NCI-H1417 (cell line): ENCODE results near the gene ADCK2.
"Not testable (repeated sequence)": the region's sequence is repeated elsewhere in the genome, so short reads cannot be mapped to it uniquely, and the experiment has no call there.

ENCODE experiments used
- DNase-seq, 3 experiments: peaks; one replicate each; lab custom pipeline; 2025; lab: John Stamatoyannopoulos, UW

ADCK2 gene

GRCh38 chr7:140645166-140645900 lies 27.4 kb upstream of the ADCK2 start:
- DNase-seq: no peak

GRCh38 chr7:140646931-140647647 lies 25.7 kb upstream of the ADCK2 start:
- DNase-seq: peak; percentile 37 to 81 (median 51)

DNA sequence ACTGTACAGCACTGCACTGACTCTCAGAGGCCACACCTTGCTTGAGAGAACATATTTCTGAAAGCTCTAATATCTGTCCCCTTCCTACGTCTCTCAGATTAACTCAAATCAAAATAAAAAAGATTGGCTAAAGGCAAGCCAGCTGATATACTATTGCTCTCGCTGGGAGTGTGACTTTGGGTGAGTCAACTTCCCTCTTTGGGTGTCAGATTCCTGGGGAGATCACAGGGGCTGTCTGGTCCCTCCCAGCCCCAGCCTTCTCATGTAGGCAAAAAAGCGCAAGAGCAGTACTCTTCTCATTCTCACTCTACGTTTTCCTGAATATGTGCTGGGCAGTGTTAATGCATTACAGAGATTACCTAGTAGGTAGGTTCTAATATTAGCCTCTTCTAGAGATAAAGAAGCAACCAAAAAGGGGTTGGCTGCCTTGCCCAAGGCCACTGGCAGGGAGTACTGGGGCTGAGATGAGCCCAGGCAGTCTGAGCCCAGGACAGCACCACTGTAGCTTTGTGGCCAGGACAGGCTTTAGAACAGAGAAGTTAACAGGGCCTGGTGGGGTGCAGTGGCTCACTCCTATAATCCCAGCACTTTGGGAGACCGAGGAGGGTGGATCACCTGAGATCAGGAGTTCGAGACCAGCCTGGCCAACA lies 23.1 kb upstream of the ADCK2 start:
- DNase-seq: no peak

DNA sequence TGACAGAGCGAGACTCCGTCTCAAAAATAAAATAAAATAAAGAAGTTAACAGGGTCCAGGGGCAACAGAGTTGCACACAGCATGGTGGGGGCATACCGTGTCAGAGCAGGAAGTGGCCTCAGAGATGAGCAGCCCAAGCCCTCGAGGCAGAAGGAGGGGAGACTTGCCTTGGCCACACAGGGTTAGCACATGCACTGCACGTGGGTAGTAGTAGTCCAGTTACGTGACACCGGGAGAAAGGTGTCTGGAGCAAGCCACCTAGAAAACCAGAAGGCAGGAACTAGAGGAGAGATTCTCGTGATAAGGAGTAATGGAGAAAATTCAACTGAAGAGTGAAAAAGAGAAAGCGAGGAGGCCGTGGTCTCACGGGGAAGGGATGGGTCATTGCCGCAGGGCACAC lies 22.4 kb upstream of the ADCK2 start:
- no peak for DNase-seq

- peak; percentile 78 to 95 (median 91) for DNase-seq
Measured at GRCh38 chr7:140653319-140654108, 19.2 kb upstream of the ADCK2 start.

DNA sequence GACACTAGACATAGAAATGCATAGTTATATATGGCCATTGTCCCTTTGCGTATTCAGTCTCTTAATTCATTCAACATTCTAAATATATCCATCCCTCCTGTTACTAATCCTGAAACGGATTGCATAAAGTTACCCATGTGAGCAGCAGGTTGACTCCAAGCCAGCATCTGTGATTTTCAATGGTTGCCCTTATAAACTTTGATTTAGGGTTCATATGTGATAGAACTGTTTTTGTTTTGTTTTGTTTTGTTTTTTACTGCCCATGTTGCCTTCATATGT lies 18.7 kb upstream of the ADCK2 start:
- DNase-seq: no peak

GRCh38 chr7:140654661-140655060 lies 18.1 kb upstream of the ADCK2 start:
- DNase-seq: no peak

DNA sequence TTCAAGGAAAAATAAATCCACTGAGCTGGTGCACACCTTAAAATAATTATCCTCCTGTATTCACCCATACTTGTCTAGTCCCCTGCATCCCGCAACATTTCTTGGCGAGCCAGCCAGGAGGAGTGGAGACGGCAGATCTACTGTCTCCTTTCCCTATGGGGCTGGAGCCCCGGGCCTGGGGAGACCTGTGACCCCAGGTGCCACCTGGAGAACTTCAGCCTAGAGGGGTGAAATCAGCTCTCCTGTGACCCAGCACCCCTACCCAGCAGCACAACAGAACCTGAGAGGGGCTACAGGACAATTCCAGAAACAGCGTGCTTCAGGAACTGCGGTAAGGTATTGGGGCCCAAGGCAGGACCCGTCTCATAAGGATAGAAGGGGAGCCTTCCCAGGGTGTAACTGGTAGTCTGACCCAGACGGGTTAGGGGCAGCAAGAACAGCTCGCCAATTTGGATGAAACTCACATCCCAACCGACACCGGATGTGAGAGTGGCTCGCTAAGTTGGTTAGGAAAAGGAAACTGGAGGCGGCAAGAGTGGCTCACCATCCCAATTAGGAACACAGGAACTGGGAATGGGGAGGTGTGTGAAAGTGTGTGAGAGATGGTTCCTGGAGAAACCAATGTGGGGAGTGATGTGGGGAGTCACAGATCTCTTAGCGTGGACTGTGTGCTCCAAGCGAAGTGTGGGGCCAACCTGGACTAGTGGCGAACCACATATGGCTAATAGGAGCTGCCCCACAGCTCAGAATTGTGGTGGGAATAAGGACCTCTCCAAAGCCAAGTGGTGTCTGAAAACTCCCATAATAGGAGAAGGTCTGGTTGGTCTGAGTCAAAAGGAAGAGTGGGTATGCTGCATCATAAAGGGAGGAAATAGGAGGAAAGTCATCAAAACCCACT lies 17.0 kb upstream of the ADCK2 start:
- no peak for DNase-seq

- DNase-seq: peak in 1 of 3 experiments; percentile 27
Measured at GRCh38 chr7:140656548-140657515, 15.9 kb upstream of the ADCK2 start.

DNA sequence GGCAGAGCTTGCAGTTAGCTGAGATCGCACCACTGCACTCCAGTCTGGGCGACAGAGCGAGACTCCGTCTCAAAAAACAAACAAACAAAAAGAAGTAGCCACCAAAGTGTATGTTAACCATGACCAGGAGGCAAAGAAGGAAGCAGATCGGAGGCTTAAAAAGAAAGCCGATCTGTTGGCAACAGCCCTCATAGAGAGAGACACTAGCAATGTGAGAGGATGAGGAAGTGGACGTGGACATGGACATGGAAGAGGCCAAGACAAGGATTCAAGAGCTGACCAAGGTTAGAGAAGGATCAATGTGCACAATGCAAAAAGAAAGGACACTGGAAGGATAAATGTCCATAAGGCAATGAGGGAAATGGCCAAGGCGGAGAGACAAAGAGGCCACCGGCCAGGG lies 14.9 kb upstream of the ADCK2 start:
- DNase-seq: no peak

DNA sequence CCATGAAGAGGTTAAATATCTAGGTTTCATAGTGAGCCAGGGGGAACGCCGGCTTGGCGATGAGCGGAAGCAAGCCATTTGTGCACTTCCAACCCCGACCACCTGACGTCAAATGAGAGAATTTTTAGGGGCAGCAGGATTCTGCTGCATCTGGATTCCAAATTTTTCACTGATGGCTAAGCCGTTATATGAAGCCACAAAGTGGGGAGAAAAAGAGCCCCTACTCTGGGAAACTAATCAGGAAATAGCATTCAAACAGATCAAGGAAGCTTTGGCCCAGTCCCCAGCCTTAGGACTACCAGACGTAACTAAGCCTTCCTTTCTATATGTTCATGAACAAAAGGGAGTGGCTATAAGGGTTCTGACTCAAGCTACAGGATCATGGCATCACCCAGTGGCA lies 12.9 kb upstream of the ADCK2 start:
- no peak for DNase-seq

DNA sequence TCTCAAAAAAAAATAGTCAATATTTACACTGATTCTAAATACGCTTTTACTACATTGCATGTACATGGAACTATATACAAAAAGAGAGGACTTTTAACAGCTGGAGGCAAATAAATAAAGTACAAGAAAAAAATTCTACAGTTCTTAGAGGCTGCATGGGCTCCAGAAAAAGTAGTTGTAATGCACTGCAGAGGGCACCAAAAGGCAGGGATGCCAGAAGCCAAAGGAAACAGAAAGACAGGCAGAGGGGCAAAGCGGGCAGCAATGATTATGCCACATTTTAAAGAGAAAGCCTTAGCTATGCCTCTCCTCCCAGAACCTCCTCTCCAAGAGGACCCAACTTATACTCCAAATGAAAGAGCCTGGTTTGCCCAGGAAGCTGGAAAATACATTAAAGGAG lies 11.6 kb upstream of the ADCK2 start:
- peak in 1 of 3 experiments; percentile 23 for DNase-seq

DNA sequence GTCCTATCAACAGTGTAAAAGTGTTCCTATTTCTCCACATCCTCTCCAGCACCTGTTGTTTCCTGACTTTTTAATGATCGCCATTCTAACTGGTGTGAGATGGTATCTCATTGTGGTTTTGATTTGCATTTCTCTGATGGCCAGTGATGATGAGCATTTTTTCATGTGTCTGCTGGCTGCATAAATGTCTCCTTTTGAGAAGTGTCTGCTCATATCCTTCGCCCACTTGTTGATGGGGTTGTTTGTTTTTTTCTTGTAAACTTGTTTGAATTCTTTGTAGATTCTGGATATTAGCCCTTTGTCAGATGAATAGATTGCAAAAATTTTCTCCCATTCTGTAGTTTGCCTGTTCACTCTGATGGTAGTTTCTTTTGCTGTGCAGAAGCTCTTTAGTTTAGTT lies 9.8 kb upstream of the ADCK2 start:
- not testable (repeated sequence) for DNase-seq

DNA sequence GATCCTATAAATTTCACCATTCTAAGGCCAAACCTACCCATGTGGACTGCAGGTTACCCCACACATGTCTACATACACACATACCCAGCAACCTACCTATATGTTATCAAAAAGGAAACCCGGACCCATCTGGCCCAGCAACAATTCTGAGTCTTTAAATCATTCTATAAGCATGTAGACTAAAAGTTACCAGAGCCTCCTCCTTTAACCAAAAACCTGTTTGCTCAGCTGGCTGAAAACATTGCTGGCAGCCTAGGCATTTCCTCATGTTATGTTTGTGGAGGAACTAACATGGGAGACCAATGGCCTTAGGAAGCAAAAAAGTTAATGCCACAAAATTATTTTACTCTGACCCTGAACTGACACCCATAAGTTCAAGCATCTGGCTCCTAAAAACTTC lies 5.3 kb upstream of the ADCK2 start:
- DNase-seq: no peak

DNA sequence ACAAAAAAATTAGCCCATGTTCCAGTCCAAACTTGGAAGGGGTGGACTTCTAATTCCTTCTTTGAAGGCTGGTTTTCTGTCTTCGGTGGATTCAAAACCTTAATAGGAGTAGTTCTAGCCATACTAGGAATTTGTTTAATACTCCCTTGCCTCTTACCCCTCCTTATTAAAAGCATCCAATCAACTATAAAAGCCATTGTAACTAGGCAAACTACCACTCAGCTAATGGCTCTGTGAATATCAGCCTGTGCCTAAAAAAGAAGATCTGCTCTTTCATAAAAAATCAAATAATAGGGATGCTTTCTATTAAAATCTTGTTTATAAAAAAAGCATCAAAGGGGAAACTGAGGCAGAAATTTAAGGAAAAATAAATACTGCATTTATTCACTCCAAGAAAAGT lies 4.1 kb upstream of the ADCK2 start:
- DNase-seq: no peak

DNA sequence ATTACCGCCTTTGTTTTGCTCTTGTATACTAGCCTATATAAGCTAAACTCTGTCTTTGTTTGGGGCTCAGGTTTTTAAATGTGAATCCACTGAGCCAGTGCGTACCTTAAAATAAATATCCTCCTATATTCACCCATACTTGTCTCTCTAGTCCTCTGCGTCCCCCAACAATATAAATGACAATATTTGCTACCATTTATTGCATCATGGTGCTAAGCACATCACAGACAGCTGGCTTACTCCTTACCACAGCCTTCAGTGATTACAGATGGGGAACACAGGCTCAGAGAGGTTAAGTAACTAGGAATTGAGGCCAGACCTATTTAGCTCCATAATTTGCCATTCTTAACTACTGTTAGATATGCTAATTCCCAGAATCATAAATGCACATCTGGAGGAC lies 3.4 kb upstream of the ADCK2 start:
- no peak for DNase-seq

DNA sequence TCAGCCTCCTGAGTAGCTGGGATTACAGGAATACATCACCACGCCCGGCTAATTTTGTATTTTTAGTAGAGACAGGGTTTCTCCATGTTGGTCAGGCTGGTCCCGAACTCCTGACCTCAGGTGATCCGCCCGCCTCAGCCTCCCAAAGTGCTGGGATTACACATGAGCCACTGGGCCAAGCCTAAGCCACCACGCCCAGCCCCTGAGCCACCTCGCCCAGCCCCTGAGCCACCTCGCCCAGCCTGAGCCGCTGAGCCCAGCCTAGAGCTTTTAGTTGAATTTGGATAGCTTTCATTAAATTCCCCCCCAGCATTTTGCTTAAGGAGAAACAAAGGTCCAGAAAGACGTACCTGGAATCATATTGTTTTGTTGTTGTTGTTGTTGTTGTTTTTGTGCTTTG lies 2.9 kb upstream of the ADCK2 start:
- DNase-seq: not testable (repeated sequence)

- no peak for DNase-seq
Measured at GRCh38 chr7:140670343-140670935, 2.3 kb upstream of the ADCK2 start.

- no peak for DNase-seq
Measured at GRCh38 chr7:140671966-140672365, 779 bp upstream of the ADCK2 start.
